Caco-2 (cell line): Measurements from ENCODE around the gene ZNF583. TPM values are rescaled to one million over a fixed set of nuclear protein-coding genes. Genes with fewer than 3 reads are reported as not detected.

Experiments used
- BruUV-seq: library from RNA; stranded (reverse); fragments of 400-500 nt; replicated peaks from 2 replicates; lab custom pipeline; 2021; lab: Mats Ljungman, UMichigan
- CTCF ChIA-PET: fragments of 300-600 bp; sonication (Branson Sonifier 250); formaldehyde crosslinking; loops from one replicate; lab custom pipeline; 2022; ENCODE audit warnings: antibody characterized with exemption; lab: Charles Lee
- POLR2A ChIA-PET: fragments of 300-600 bp; sonication (Branson Sonifier 250); formaldehyde crosslinking; loops from one replicate; lab custom pipeline; 2022; ENCODE audit warnings: antibody characterized with exemption; lab: Charles Lee
- DNase-seq, 2 experiments: peaks; one replicate each; pipeline versions ENCODE4 v3.0.0 to v3.0.0-alpha.2; 2020 to 2022
- H3K27me3 ChIP-seq: replicated peaks from 2 replicates; pipeline ENCODE4 v1.6.0; 2011; ENCODE audit warnings: low read length; ENCODE audit not compliant: control insufficient read depth, insufficient read depth
- H3K36me3 ChIP-seq: 2 replicates; pipeline ENCODE4 v1.5.1; 2011; ENCODE audit warnings: low read length; ENCODE audit not compliant: control insufficient read depth, insufficient read depth
- H3K4me1 ChIP-seq: fragments of 250-450 bp; sonication (Bioruptor Pico); 2 replicates; pipeline ENCODE4 v1.5.1; 2020; ENCODE audit warnings: mild to moderate bottlenecking
- H3K4me3 ChIP-seq: 2 replicates; pipeline ENCODE4 v1.5.1; 2011; ENCODE audit warnings: low read depth, mild to moderate bottlenecking, control low read depth, low read length
- H3K9me3 ChIP-seq: fragments of 250-450 bp; sonication (Bioruptor Pico); 2 replicates; pipeline ENCODE4 v1.5.1; 2020; ENCODE audit warnings: mild to moderate bottlenecking, moderate library complexity
- H3K27ac Mint-ChIP-seq: one replicate; pipeline ENCODE4 v1.8.0; 2022; ENCODE audit warnings: mixed read lengths; ENCODE audit not compliant: unreplicated experiment
- H3K27me3 Mint-ChIP-seq: one replicate; pipeline ENCODE4 v1.8.0; 2022; ENCODE audit warnings: mixed read lengths; ENCODE audit not compliant: insufficient read depth, unreplicated experiment
- H3K36me3 Mint-ChIP-seq: one replicate; pipeline ENCODE4 v1.8.0; 2022; ENCODE audit warnings: mild to moderate bottlenecking, mixed read lengths; ENCODE audit not compliant: insufficient read depth, unreplicated experiment
- H3K4me1 Mint-ChIP-seq: one replicate; pipeline ENCODE4 v1.8.0; 2022; ENCODE audit warnings: low read depth, mixed read lengths; ENCODE audit not compliant: unreplicated experiment
- H3K4me3 Mint-ChIP-seq: one replicate; pipeline ENCODE4 v1.8.0; 2022; ENCODE audit warnings: mild to moderate bottlenecking, moderate library complexity, mixed read lengths; ENCODE audit not compliant: unreplicated experiment
- H3K9me3 Mint-ChIP-seq: one replicate; pipeline ENCODE4 v1.8.0; 2022; ENCODE audit warnings: mixed read lengths; ENCODE audit not compliant: unreplicated experiment
- CTCF ChIP-seq, 2 experiments: fragments of 200-600 bp in 1 of 2; IDR thresholded peaks; 1 replicate in 1 of 2; 2 replicates in 1 of 2; pipeline versions ENCODE4 v1.5.1 to v1.8.0; 2011 to 2022; ENCODE audit warnings: antibody characterized with exemption in 1 of 2, control low read depth in 1 of 2, inconsistent platforms in 1 of 2, low read depth in 1 of 2, low read length in 1 of 2, mild to moderate bottlenecking in 1 of 2, moderate library complexity in 1 of 2; ENCODE audit not compliant: insufficient read depth in 1 of 2, severe bottlenecking in 1 of 2, unreplicated experiment in 1 of 2
- intact Hi-C: fragments of 100-400 bp; cut with micrococcal nuclease; formaldehyde crosslinking; loops from one replicate; pipeline ENCODE4 v1.10.0; 2022; ENCODE audit not compliant: unreplicated experiment
- total RNA-seq: library from RNA; stranded (reverse); gene quantifications from 2 replicates; pipeline ENCODE4 v1.2.3, GENCODE V29; 2022

ZNF583 gene
- total RNA-seq, 1 experiment from 2014 or later = not detected

GRCh38 chr19:56403261-56403660 is 871 bp upstream of the ZNF583 start:
- ChIA-PET POLR2A (no interaction called here), CTCF (no interaction called here)
- BruUV-seq = no TSS peak
- Mint-ChIP-seq H3K4me3 (peak overlapping the region; percentile 23), H3K27ac (no peak overlapping the region), H3K9me3 (peaks cover 71% of the 10 kb centered on the region), H3K36me3 (no peaks in the 10 kb centered on the region), H3K27me3 (no peaks in the 10 kb centered on the region), H3K4me1 (no peaks in the 10 kb centered on the region)
- no peak for DNase-seq
- no peaks in the 10 kb centered on the region for H3K27me3 ChIP-seq
- H3K4me3 ChIP-seq = no peak overlapping the region
- TF ChIP-seq CTCF (IDR thresholded peaks at IDR 0.05; ENCODE audit: insufficient read depth in 1 of 2, low read depth in 1 of 2, low read length in 1 of 2, severe bottlenecking in 1 of 2, unreplicated experiment in 1 of 2) = no peak
- no peaks in the 10 kb centered on the region for H3K4me1 ChIP-seq
- peaks cover 52% of the 10 kb centered on the region for H3K9me3 ChIP-seq
- intact Hi-C loops = no loop called here
- H3K36me3 ChIP-seq = no peaks in the 10 kb centered on the region

GRCh38 chr19:56404705-56405056 is 549 bp downstream of the ZNF583 start:
- H3K27me3 Mint-ChIP-seq = no peaks in the 10 kb centered on the region
- H3K36me3 ChIP-seq = no peaks in the 10 kb centered on the region
- no peaks in the 10 kb centered on the region for H3K36me3 Mint-ChIP-seq
- peak overlapping the region; percentile 23 for H3K4me3 Mint-ChIP-seq
- intact Hi-C loops = no loop called here
- POLR2A ChIA-PET = no interaction called here
- no peak overlapping the region for H3K27ac Mint-ChIP-seq
- BruUV-seq = no TSS peak
- TF ChIP-seq CTCF (IDR thresholded peaks at IDR 0.05; ENCODE audit: insufficient read depth in 1 of 2, low read depth in 1 of 2, low read length in 1 of 2, severe bottlenecking in 1 of 2, unreplicated experiment in 1 of 2) = no peak
- H3K9me3 ChIP-seq = peaks cover 50% of the 10 kb centered on the region
- H3K9me3 Mint-ChIP-seq = peaks cover 72% of the 10 kb centered on the region
- CTCF ChIA-PET = no interaction called here
- H3K4me1 ChIP-seq = no peaks in the 10 kb centered on the region
- no peaks in the 10 kb centered on the region for H3K4me1 Mint-ChIP-seq
- DNase-seq = no peak
- no peaks in the 10 kb centered on the region for H3K27me3 ChIP-seq
- no peak overlapping the region for H3K4me3 ChIP-seq

- POLR2A ChIA-PET = no interaction called here
- no peak for DNase-seq
- no peak overlapping the region for H3K4me3 Mint-ChIP-seq
- no peak for TF ChIP-seq CTCF (IDR thresholded peaks at IDR 0.05; ENCODE audit: insufficient read depth in 1 of 2, low read depth in 1 of 2, low read length in 1 of 2, severe bottlenecking in 1 of 2, unreplicated experiment in 1 of 2)
- no peaks in the 10 kb centered on the region for H3K36me3 Mint-ChIP-seq
- no TSS peak for BruUV-seq
- H3K27me3 ChIP-seq = no peaks in the 10 kb centered on the region
- H3K36me3 ChIP-seq = no peaks in the 10 kb centered on the region
- intact Hi-C loops = no loop called here
- peaks cover 72% of the 10 kb centered on the region for H3K9me3 Mint-ChIP-seq
- CTCF ChIA-PET = no interaction called here
- no peaks in the 10 kb centered on the region for H3K27me3 Mint-ChIP-seq
- peaks cover 49% of the 10 kb centered on the region for H3K9me3 ChIP-seq
- no peak overlapping the region for H3K27ac Mint-ChIP-seq
- no peaks in the 10 kb centered on the region for H3K4me1 Mint-ChIP-seq
- H3K4me3 ChIP-seq = no peak overlapping the region
- no peaks in the 10 kb centered on the region for H3K4me1 ChIP-seq
Observed at GRCh38 chr19:56405062-56405461, 930 bp downstream of the ZNF583 start.
